ENCODE measurements around the gene EXOC6.
"Not testable (repeated sequence)": the region's sequence is repeated elsewhere in the genome, so short reads cannot be mapped to it uniquely, and the experiment has no call there.

GRCh38 chr10:92952573-92952972, 104.3 kb downstream of the EXOC6 start:
- not testable (repeated sequence) for TF ChIP-seq IRF2 (CRISPR knock-in tag; IDR thresholded peaks at IDR 0.05); SNRNP70 (IDR thresholded peaks at IDR 0.05; ENCODE audit: low read depth, low read length); TBP (CRISPR knock-in tag; IDR thresholded peaks at IDR 0.05); ARHGAP35 (CRISPR knock-in tag; IDR thresholded peaks at IDR 0.05; ENCODE audit: borderline replicate concordance); ZNF766 (CRISPR knock-in tag; IDR thresholded peaks at IDR 0.05; ENCODE audit: borderline replicate concordance); ZNF101 (CRISPR knock-in tag; IDR thresholded peaks at IDR 0.05; ENCODE audit: borderline replicate concordance, low read depth); CTCF (CRISPR knock-in tag; IDR thresholded peaks at IDR 0.05); SOX5 (CRISPR knock-in tag; IDR thresholded peaks at IDR 0.05; ENCODE audit: borderline replicate concordance); EZH2 (conservative IDR thresholded peaks at IDR 0.05; ENCODE audit: low read depth, low read length)
